Prostate gland (tissue), 2 donors: Measurements from ENCODE around the gene LMOD2. TPM values are rescaled to one million over a fixed set of nuclear protein-coding genes. Genes with fewer than 3 reads are reported as not detected.

Experiments
- DNase-seq: peaks from one replicate; pipeline ENCODE4 v3.0.0-alpha.2; 2019; ENCODE audit warnings: low spot score
- H3K27ac ChIP-seq, 2 donors: fragments of 200-600 bp; sonication (generic); 2 replicates each; pipeline ENCODE4 v1.5.1; 2017 to 2019
- H3K27me3 ChIP-seq: fragments of 200-600 bp; sonication (generic); replicated peaks from 2 replicates; pipeline ENCODE4 v1.5.1; 2019; ENCODE audit not compliant: insufficient read depth
- H3K36me3 ChIP-seq, 2 donors: fragments of 200-600 bp; sonication (generic); 1 replicate in 1 of 2; 2 replicates in 1 of 2; pipeline versions ENCODE4 v1.5.1 to v1.8.1; 2017 to 2019
- H3K4me1 ChIP-seq: fragments of 200-600 bp; sonication (generic); replicated peaks from 2 replicates; pipeline ENCODE4 v1.5.1; 2019
- H3K4me3 ChIP-seq, 2 donors: fragments of 200-600 bp; sonication (generic); 2 replicates each; pipeline ENCODE4 v1.5.1; 2017 to 2019
- H3K9me3 ChIP-seq: fragments of 200-600 bp; sonication (generic); 2 replicates; pipeline ENCODE4 v1.5.1; 2017
- CTCF ChIP-seq, 4 experiments: fragments of 200-600 bp in 2 of 4; fragments of 450-650 bp in 2 of 4; sonication (generic) in 2 of 4; IDR thresholded peaks; 1 replicate in 3 of 4; 2 replicates in 1 of 4; pipeline ENCODE4 v1.5.1; 2016 to 2019; ENCODE audit warnings: antibody characterized with exemption in 4 of 4, mild to moderate bottlenecking in 2 of 4, moderate library complexity in 2 of 4
- POLR2A ChIP-seq: fragments of 450-650 bp; IDR thresholded peaks from one replicate; pipeline ENCODE4 v1.6.1; 2016; ENCODE audit warnings: antibody characterized with exemption, mild to moderate bottlenecking
- POLR2AphosphoS5 ChIP-seq: sonication (generic); formaldehyde crosslinking; IDR thresholded peaks from one replicate; pipeline ENCODE4 v1.6.1; 2017; ENCODE audit warnings: antibody characterized with exemption
- WGBS: methylation state at CpG from one replicate; pipeline ENCODE4 v1.1.5; 2018; 5-methylcytosine and 5-hydroxymethylcytosine counted together
- intact Hi-C: fragments of 100-400 bp; cut with DNase I; formaldehyde crosslinking; loops from one replicate; pipeline ENCODE4 v1.14.2; 2022
- total RNA-seq, 2 donors: library from RNA; depleted of rRNA; stranded (reverse); fragments of >200 nt; gene quantifications; one replicate each; pipeline ENCODE4 v1.1.0, GENCODE V29; 2016

Gene LMOD2
- total RNA-seq, 2 donors from 2014 or later: 4.6 TPM; not detected in 1

GRCh38 chr7:123665157-123665556 lies 9.5 kb downstream of the LMOD2 start:
- WGBS: 21% methylated on average over 2 of the region's 2 CpGs
- TF ChIP-seq CTCF (IDR thresholded peaks at IDR 0.05) (no peak), POLR2A (no peak), POLR2AphosphoS5 (no peak)
- Histone ChIP-seq H3K4me3 (no peak overlapping the region), H3K36me3 (no peaks in the 10 kb centered on the region), H3K27me3 (no peaks in the 10 kb centered on the region), H3K27ac (no peak overlapping the region), H3K9me3 (no peaks in the 10 kb centered on the region), H3K4me1 (no peaks in the 10 kb centered on the region)
- no peak for DNase-seq
- intact Hi-C loops: no loop called here

GRCh38 chr7:123665896-123666295 lies 10.2 kb downstream of the LMOD2 start:
- 93% methylated on average over 1 of the region's 1 CpG for WGBS
- TF ChIP-seq POLR2A (no peak), CTCF (IDR thresholded peaks at IDR 0.05) (no peak), POLR2AphosphoS5 (no peak)
- Histone ChIP-seq H3K27me3 (no peaks in the 10 kb centered on the region), H3K36me3 (no peaks in the 10 kb centered on the region), H3K4me3 (no peak overlapping the region), H3K4me1 (no peaks in the 10 kb centered on the region), H3K9me3 (no peaks in the 10 kb centered on the region), H3K27ac (no peak overlapping the region)
- intact Hi-C loops: no loop called here
- DNase-seq: no peak

GRCh38 chr7:123666492-123666891 lies 10.8 kb downstream of the LMOD2 start:
- no peak overlapping the region for H3K4me3 ChIP-seq
- no peaks in the 10 kb centered on the region for H3K36me3 ChIP-seq
- intact Hi-C loops: no loop called here
- DNase-seq: no peak
- H3K27ac ChIP-seq: no peak overlapping the region
- 29% methylated on average over 1 of the region's 1 CpG for WGBS
- TF ChIP-seq CTCF (IDR thresholded peaks at IDR 0.05): no peak
- TF ChIP-seq POLR2A: no peak
- TF ChIP-seq POLR2AphosphoS5: no peak
- H3K27me3 ChIP-seq: no peaks in the 10 kb centered on the region
- no peaks in the 10 kb centered on the region for H3K9me3 ChIP-seq
- H3K4me1 ChIP-seq: no peaks in the 10 kb centered on the region

GRCh38 chr7:123669485-123669884 lies 13.8 kb downstream of the LMOD2 start:
- no peaks in the 10 kb centered on the region for H3K9me3 ChIP-seq
- no peaks in the 10 kb centered on the region for H3K36me3 ChIP-seq
- no peaks in the 10 kb centered on the region for H3K4me1 ChIP-seq
- WGBS: 90% methylated on average over 7 of the region's 7 CpGs
- intact Hi-C loops: no loop called here
- TF ChIP-seq CTCF (IDR thresholded peaks at IDR 0.05) (no peak), POLR2AphosphoS5 (no peak), POLR2A (no peak)
- H3K4me3 ChIP-seq: no peak overlapping the region
- no peak overlapping the region for H3K27ac ChIP-seq
- DNase-seq: no peak
- no peaks in the 10 kb centered on the region for H3K27me3 ChIP-seq

GRCh38 chr7:123673137-123673732 lies 17.6 kb downstream of the LMOD2 start:
- 98% methylated on average over 5 of the region's 5 CpGs for WGBS
- no peak for DNase-seq
- H3K27ac ChIP-seq: no peak overlapping the region

More at GRCh38 chr7:123673137-123673732, 17.6 kb downstream of the LMOD2 start:
- Histone ChIP-seq H3K4me1 (no peaks in the 10 kb centered on the region), H3K9me3 (no peaks in the 10 kb centered on the region), H3K4me3 (no peak overlapping the region), H3K36me3 (no peaks in the 10 kb centered on the region), H3K27me3 (no peaks in the 10 kb centered on the region)
- TF ChIP-seq CTCF (IDR thresholded peaks at IDR 0.05) (no peak), POLR2A (no peak), POLR2AphosphoS5 (no peak)
- intact Hi-C loops: no loop called here
